Spleen (tissue), 7 donors: ENCODE data around the gene CHAD.
A peak's percentile ranks its signal among the peaks of the same experiment; 100 is the strongest.

Experiments used
- CTCF ChIP-seq, 11 experiments: fragments of 200-600 bp in 7 of 11; fragments of 450-650 bp in 4 of 11; sonication (generic) in 4 of 11; IDR thresholded peaks in 8 of 11; conservative IDR thresholded peaks in 3 of 11; 1 replicate in 7 of 11; 2 replicates in 4 of 11; pipeline versions ENCODE4 v1.4.0 to v1.8.0; 2016 to 2021; ENCODE audit warnings: antibody characterized with exemption in 11 of 11, inconsistent platforms in 4 of 11, mild to moderate bottlenecking in 1 of 11
- POLR2A ChIP-seq, 3 donors: fragments of 450-650 bp; IDR thresholded peaks; one replicate each; pipeline ENCODE4 v1.5.1; 2017; ENCODE audit warnings: antibody characterized with exemption in 3 of 3, mild to moderate bottlenecking in 1 of 3
- POLR2AphosphoS5 ChIP-seq, 3 donors: sonication (generic); formaldehyde crosslinking; IDR thresholded peaks; one replicate each; pipeline ENCODE4 v1.5.1; 2017; ENCODE audit warnings: antibody characterized with exemption in 3 of 3
- donor health status: DM: no; HTN: no; CAD: no; lungs with moderate emphysema.
- donor health status: DM: no; HTN: no; CAD: no.
- donor health status: DM: no; HTN: no; CAD: no.

GRCh38 chr17:50501054-50501453, 32.4 kb upstream of the CHAD start:
- TF ChIP-seq CTCF (IDR thresholded peaks at IDR 0.05 in 8 of 11, conservative IDR thresholded peaks at IDR 0.05 in 3 of 11) (peak in 7 of 11 experiments; percentile 23 to 56 (median 42)), POLR2AphosphoS5 (IDR thresholded peaks at IDR 0.05) (no peak), POLR2A (IDR thresholded peaks at IDR 0.05) (no peak)
